GM19452 (cell line): ENCODE data around the gene SLC28A2.
A peak's percentile ranks its signal among the peaks of the same experiment; 100 is the strongest.
"Not testable (repeated sequence)": the region's sequence is repeated elsewhere in the genome, so short reads cannot be mapped to it uniquely, and the experiment has no call there.

ENCODE experiments used
- ATAC-seq: cut with Tn5 transposase; IDR thresholded peaks from one replicate; pipeline ENCODE4 v1.9.1; 2021; ENCODE audit not compliant: unreplicated experiment

The SLC28A2 gene

GRCh38 chr15:45262906-45263461 lies 10.9 kb downstream of the SLC28A2 start:
- no peak for ATAC-seq

GRCh38 chr15:45263854-45264253 lies 11.8 kb downstream of the SLC28A2 start:
- no peak for ATAC-seq

GRCh38 chr15:45265506-45265905 lies 13.5 kb downstream of the SLC28A2 start:
- ATAC-seq = no peak

GRCh38 chr15:45268135-45268534 lies 16.1 kb downstream of the SLC28A2 start:
- no peak for ATAC-seq

GRCh38 chr15:45274636-45275380 lies 22.8 kb downstream of the SLC28A2 start:
- ATAC-seq = no peak

- no peak for ATAC-seq
These were observed 24.8 kb downstream of the SLC28A2 start for GRCh38 chr15:45276831-45277230.

GRCh38 chr15:45279024-45279698 lies 27.1 kb downstream of the SLC28A2 start:
- ATAC-seq = peak; percentile 99

GRCh38 chr15:45285413-45285812 lies 33.4 kb downstream of the SLC28A2 start:
- ATAC-seq = no peak

- no peak for ATAC-seq
These were observed 35.4 kb downstream of the SLC28A2 start for GRCh38 chr15:45287390-45287956.

- ATAC-seq = no peak
These were observed 36.9 kb downstream of the SLC28A2 start for GRCh38 chr15:45288947-45289346.

- ATAC-seq = no peak
These were observed 40.0 kb downstream of the SLC28A2 start for GRCh38 chr15:45291822-45292582.

GRCh38 chr15:45293326-45293725 lies 41.3 kb downstream of the SLC28A2 start:
- not testable (repeated sequence) for ATAC-seq

- not testable (repeated sequence) for ATAC-seq
These were observed 46.9 kb downstream of the SLC28A2 start for GRCh38 chr15:45298964-45299378.

GRCh38 chr15:45304711-45305110 lies 52.7 kb downstream of the SLC28A2 start:
- ATAC-seq = no peak

GRCh38 chr15:45306105-45306504 lies 54.1 kb downstream of the SLC28A2 start:
- no peak for ATAC-seq

- ATAC-seq = no peak
These were observed 55.3 kb downstream of the SLC28A2 start for GRCh38 chr15:45307230-45307924.

- ATAC-seq = not testable (repeated sequence)
These were observed 62.1 kb downstream of the SLC28A2 start for GRCh38 chr15:45314117-45314516.

- no peak for ATAC-seq
These were observed 62.9 kb downstream of the SLC28A2 start for GRCh38 chr15:45314960-45315359.

- no peak for ATAC-seq
These were observed 67.6 kb downstream of the SLC28A2 start for GRCh38 chr15:45319472-45320214.
